Frontal cortex (tissue), 4 donors: ENCODE measurements around the gene KAT2B. TPM values are rescaled to one million over a fixed set of nuclear protein-coding genes. Genes with fewer than 3 reads are reported as not detected.
"Not testable (repeated sequence)": the region's sequence is repeated elsewhere in the genome, so short reads cannot be mapped to it uniquely, and the experiment has no call there.

Experiments used
- DNase-seq, 2 donors: peaks; one replicate each; pipeline ENCODE4 v3.0.0; 2012; ENCODE audit warnings: low spot score in 2 of 2
- FAIRE-seq: peaks from 2 replicates; lab custom pipeline; 2012; peaks lifted over from hg19 to GRCh38; lab: Jason Lieb, UNC
- total RNA-seq: library from RNA; depleted of rRNA; stranded (reverse); fragments of >200 nt; gene quantifications from one replicate; pipeline ENCODE4 v1.2.3, GENCODE V29; 2014
- donor health status: control.
- donor health status: control.
- donor health status: control.

KAT2B gene
- total RNA-seq, 1 donor from 2014 or later = 10.2 TPM

- DNase-seq = peak; percentile 69 to 78
- no peak for FAIRE-seq
Observed at GRCh38 chr3:20040548-20041196, 426 bp downstream of the KAT2B start.

- FAIRE-seq = no peak
- peak; percentile 69 to 76 for DNase-seq
Observed at GRCh38 chr3:20041197-20041780, 1.0 kb downstream of the KAT2B start.

- no peak for FAIRE-seq
- DNase-seq = no peak
Observed at GRCh38 chr3:20042331-20042730, 2.1 kb downstream of the KAT2B start.

- FAIRE-seq (no peak), DNase-seq (peak in 1 of 2 donors; percentile 30)
Observed at GRCh38 chr3:20043396-20043795, 3.1 kb downstream of the KAT2B start.

- FAIRE-seq = no peak
- DNase-seq = no peak
Observed at GRCh38 chr3:20043825-20044224, 3.6 kb downstream of the KAT2B start.

GRCh38 chr3:20045141-20045540 is 4.9 kb downstream of the KAT2B start:
- not testable (repeated sequence) for DNase-seq, FAIRE-seq

- FAIRE-seq (no peak), DNase-seq (no peak)
Observed at GRCh38 chr3:20046556-20046955, 6.3 kb downstream of the KAT2B start.

- FAIRE-seq (no peak), DNase-seq (no peak)
Observed at GRCh38 chr3:20047341-20047779, 7.1 kb downstream of the KAT2B start.

- DNase-seq = no peak
- FAIRE-seq = no peak
Observed at GRCh38 chr3:20047976-20048883, 8.0 kb downstream of the KAT2B start.

GRCh38 chr3:20051123-20051806 is 11.0 kb downstream of the KAT2B start:
- no peak for DNase-seq
- FAIRE-seq = no peak

- DNase-seq (no peak), FAIRE-seq (no peak)
Observed at GRCh38 chr3:20052851-20053250, 12.6 kb downstream of the KAT2B start.

GRCh38 chr3:20054549-20054987 is 14.3 kb downstream of the KAT2B start:
- DNase-seq (no peak), FAIRE-seq (no peak)

GRCh38 chr3:20055020-20055775 is 15.0 kb downstream of the KAT2B start:
- DNase-seq (no peak), FAIRE-seq (no peak)

GRCh38 chr3:20055842-20056241 is 15.6 kb downstream of the KAT2B start:
- DNase-seq = no peak
- FAIRE-seq = no peak

GRCh38 chr3:20056725-20057611 is 16.7 kb downstream of the KAT2B start:
- FAIRE-seq = no peak
- no peak for DNase-seq

GRCh38 chr3:20057612-20058180 is 17.4 kb downstream of the KAT2B start:
- no peak for FAIRE-seq

GRCh38 chr3:20059929-20060328 is 19.7 kb downstream of the KAT2B start:
- DNase-seq (no peak), FAIRE-seq (no peak)

More at GRCh38 chr3:20057612-20058180, 17.4 kb downstream of the KAT2B start:
- no peak for DNase-seq
